B cell (primary cell): ENCODE results near the gene CDH18. TPM values are rescaled to one million over a fixed set of nuclear protein-coding genes. Genes with fewer than 3 reads are reported as not detected.

Experiments used
- ATAC-seq: fragments of 200-7000 bp; cut with Tn5 transposase; one replicate; pipeline ENCODE4 v1.10.0; 2021; ENCODE audit warnings: low read depth, mild to moderate bottlenecking, moderate number of reproducible peaks, moderate library complexity
- CTCF ChIA-PET: fragments of 350-600 bp; sonication (Branson Sonifier 250); formaldehyde crosslinking; loops from one replicate; lab custom pipeline; 2021; ENCODE audit warnings: antibody characterized with exemption, inconsistent platforms; lab: Charles Lee
- POLR2A ChIA-PET: fragments of 350-600 bp; sonication (Branson Sonifier 250); formaldehyde crosslinking; loops from one replicate; lab custom pipeline; 2021; ENCODE audit warnings: antibody characterized with exemption; lab: Charles Lee
- DNase-seq: peaks from one replicate; pipeline ENCODE4 v3.0.0; 2013
- H2AFZ ChIP-seq: 2 replicates; pipeline ENCODE4 v1.6.1; 2012; ENCODE audit warnings: mild to moderate bottlenecking, low read depth, low read length; ENCODE audit not compliant: insufficient read depth, poor library complexity, severe bottlenecking
- H3K27ac ChIP-seq, 2 donors: 1 replicate in 1 of 2; 2 replicates in 1 of 2; pipeline ENCODE4 v1.5.1; 2012 to 2013; ENCODE audit warnings: low read length in 2 of 2, mild to moderate bottlenecking in 2 of 2, moderate library complexity in 1 of 2
- H3K27me3 ChIP-seq, 4 experiments: fragments of 200-600 bp in 1 of 4; sonication (generic) in 1 of 4; replicated peaks in 1 of 4; 1 replicate in 2 of 4; 2 replicates in 2 of 4; pipeline versions ENCODE4 v1.6.1 to v1.7.0; 2013 to 2016; ENCODE audit warnings: low read length in 3 of 4, mild to moderate bottlenecking in 2 of 4, mixed read lengths in 1 of 4, moderate library complexity in 1 of 4; ENCODE audit not compliant: insufficient read depth in 4 of 4, control insufficient read depth in 3 of 4; ENCODE audit errors: control extremely low read depth in 1 of 4
- H3K36me3 ChIP-seq, 2 experiments: replicated peaks in 1 of 2; 1 replicate in 1 of 2; 2 replicates in 1 of 2; pipeline versions ENCODE4 v1.6.1 to v1.7.1; 2013; ENCODE audit warnings: low read length in 1 of 2; ENCODE audit not compliant: insufficient read depth in 2 of 2, control insufficient read depth in 1 of 2; ENCODE audit errors: control extremely low read depth in 1 of 2, extremely low read depth in 1 of 2
- H3K4me1 ChIP-seq, 2 donors: fragments of 200-600 bp in 1 of 2; sonication (generic) in 1 of 2; 1 replicate in 1 of 2; 2 replicates in 1 of 2; pipeline versions ENCODE4 v1.5.1 to v1.6.1; 2013 to 2017; ENCODE audit warnings: low read length in 2 of 2; ENCODE audit not compliant: control insufficient read depth in 2 of 2, insufficient read depth in 2 of 2
- H3K4me2 ChIP-seq: replicated peaks from 2 replicates; pipeline ENCODE3; 2012; ENCODE audit warnings: mild to moderate bottlenecking, low read depth, low read length; ENCODE audit not compliant: poor library complexity, severe bottlenecking
- H3K4me3 ChIP-seq, 5 experiments: fragments of 200-600 bp in 1 of 5; sonication (generic) in 1 of 5; 1 replicate in 3 of 5; 2 replicates in 2 of 5; pipeline versions ENCODE4 v1.5.1 to v1.7.0; 2011 to 2016; ENCODE audit warnings: low read length in 4 of 5, mild to moderate bottlenecking in 4 of 5, low read depth in 2 of 5, control low read depth in 1 of 5, moderate library complexity in 1 of 5; ENCODE audit not compliant: insufficient read depth in 1 of 5; ENCODE audit errors: control extremely low read depth in 1 of 5, extremely low read depth in 1 of 5
- H3K79me2 ChIP-seq: fragments of 200-600 bp; sonication (generic); one replicate; pipeline ENCODE4 v1.6.0; 2016; ENCODE audit warnings: low read length; ENCODE audit not compliant: control insufficient read depth, insufficient read depth
- H3K9ac ChIP-seq: fragments of 200-600 bp; sonication (generic); 2 replicates; pipeline ENCODE4 v1.6.1; 2017; ENCODE audit warnings: mild to moderate bottlenecking, low read length, moderate library complexity
- H3K9me3 ChIP-seq, 3 donors: one replicate each; pipeline versions ENCODE4 v1.6.1 to v1.7.1; 2013; ENCODE audit warnings: low read length in 2 of 3; ENCODE audit not compliant: control insufficient read depth in 2 of 3, insufficient read depth in 1 of 3; ENCODE audit errors: control extremely low read depth in 1 of 3
- H4K20me1 ChIP-seq: 2 replicates; pipeline ENCODE4 v1.6.0; 2012; ENCODE audit warnings: mild to moderate bottlenecking, low read length; ENCODE audit not compliant: insufficient read depth, control insufficient read depth, poor library complexity, severe bottlenecking
- H3K27ac Mint-ChIP-seq: one replicate; pipeline ENCODE4 v1.8.0; 2021; ENCODE audit warnings: mixed read lengths
- H3K27me3 Mint-ChIP-seq: one replicate; pipeline ENCODE4 v1.8.0; 2021; ENCODE audit warnings: mixed read lengths
- H3K4me1 Mint-ChIP-seq: one replicate; pipeline ENCODE4 v1.8.0; 2021; ENCODE audit warnings: mixed read lengths
- H3K4me3 Mint-ChIP-seq: one replicate; pipeline ENCODE4 v1.8.0; 2021; ENCODE audit warnings: mixed read lengths
- H3K9me3 Mint-ChIP-seq: one replicate; pipeline ENCODE4 v1.8.0; 2022; ENCODE audit warnings: mixed read lengths; ENCODE audit not compliant: insufficient read depth
- CTCF ChIP-seq: fragments of 200-600 bp; IDR thresholded peaks from one replicate; pipeline ENCODE4 v1.8.0; 2022; ENCODE audit warnings: antibody characterized with exemption, mild to moderate bottlenecking
- EZH2 ChIP-seq: IDR thresholded peaks from 2 replicates; pipeline ENCODE4 v1.6.1; 2012; ENCODE audit warnings: borderline replicate concordance, low read depth, mild to moderate bottlenecking, moderate library complexity, low read length; ENCODE audit not compliant: insufficient read depth, poor library complexity, severe bottlenecking
- WGBS: methylation state at CpG from one replicate; pipeline ENCODE4 v1.1.5; 2013; ENCODE audit warnings: missing lambda C conversion rate; ENCODE audit not compliant: insufficient coverage; 5-methylcytosine and 5-hydroxymethylcytosine counted together
- intact Hi-C: fragments of 100-400 bp; cut with micrococcal nuclease; formaldehyde crosslinking; loops from one replicate; pipeline ENCODE4 v1.10.0; 2022
- polyA plus RNA-seq: library from polyadenylated mRNA; depleted of rRNA; stranded (reverse); fragments of >200 nt; gene quantifications from 2 replicates; pipeline ENCODE4 v1.2.3, GENCODE V29; 2012
- total RNA-seq, 2 donors: library from RNA; stranded (reverse); fragments of 120-200 nt in 1 of 2; gene quantifications; 1 replicate in 1 of 2; 2 replicates in 1 of 2; pipeline versions ENCODE4 v1.2.3 to v1.2.4, GENCODE V29; 2013 to 2022

Gene CDH18
- total and polyA plus RNA-seq, 2 donors (not counting 1 experiment from before 2014, with no cell fraction given) = not detected

GRCh38 chr5:20032896-20033295 lies 44.9 kb upstream of the CDH18 start:
- intact Hi-C loops = no loop called here
- CTCF ChIA-PET = no interaction called here

GRCh38 chr5:20030125-20030524 lies 42.1 kb upstream of the CDH18 start:
- no peak overlapping the region for H3K9ac ChIP-seq
- no peaks in the 10 kb centered on the region for H3K4me1 ChIP-seq
- ATAC-seq = no peak
- no peak for DNase-seq
- H3K27ac ChIP-seq = no peak overlapping the region
- Mint-ChIP-seq H3K27me3 (no peaks in the 10 kb centered on the region), H3K27ac (no peak overlapping the region), H3K9me3 (no peaks in the 10 kb centered on the region), H3K4me3 (no peak overlapping the region), H3K4me1 (no peaks in the 10 kb centered on the region)
- H3K9me3 ChIP-seq = no peaks in the 10 kb centered on the region
- intact Hi-C loops = no loop called here
- CTCF ChIA-PET = no interaction called here
- no peaks in the 10 kb centered on the region for H3K36me3 ChIP-seq
- no peak overlapping the region for H3K4me2 ChIP-seq
- no peak overlapping the region for H3K4me3 ChIP-seq
- TF ChIP-seq EZH2 = no peak
- no peak for TF ChIP-seq CTCF
- H4K20me1 ChIP-seq = no peaks in the 10 kb centered on the region
- no peaks in the 10 kb centered on the region for H3K79me2 ChIP-seq
- POLR2A ChIA-PET = no interaction called here
- no peak overlapping the region for H2AFZ ChIP-seq
- H3K27me3 ChIP-seq = no peaks in the 10 kb centered on the region

More at GRCh38 chr5:20032896-20033295, 44.9 kb upstream of the CDH18 start:
- Mint-ChIP-seq H3K4me3 (no peak overlapping the region), H3K4me1 (no peaks in the 10 kb centered on the region), H3K27me3 (no peaks in the 10 kb centered on the region), H3K27ac (no peak overlapping the region), H3K9me3 (peaks cover 2% of the 10 kb centered on the region)
- Histone ChIP-seq H4K20me1 (no peaks in the 10 kb centered on the region), H3K27me3 (no peaks in the 10 kb centered on the region), H3K79me2 (no peaks in the 10 kb centered on the region), H2AFZ (no peak overlapping the region), H3K36me3 (no peaks in the 10 kb centered on the region), H3K4me1 (no peaks in the 10 kb centered on the region), H3K9me3 (no peaks in the 10 kb centered on the region), H3K9ac (no peak overlapping the region), H3K4me3 (no peak overlapping the region), H3K4me2 (no peak overlapping the region), H3K27ac (no peak overlapping the region)
- no peak for DNase-seq
- no peak for TF ChIP-seq EZH2
- TF ChIP-seq CTCF = no peak
- POLR2A ChIA-PET = no interaction called here
- no peak for ATAC-seq
- whole genome bisulfite sequencing = no CpG with 5 or more reads among the region's 2 CpGs
